ENCODE results near the gene NHP2. TPM values are rescaled to one million over a fixed set of nuclear protein-coding genes. Genes with fewer than 3 reads are reported as not detected.

The NHP2 gene
- total RNA-seq, 1 donor from 2014 or later: 476 TPM

- H3K36me3 ChIP-seq (ENCODE audit: control insufficient read depth, insufficient read depth, low read length): no peaks in the 10 kb centered on the region
- no peak overlapping the region for H3K4me3 ChIP-seq (ENCODE audit: low read depth, low read length)
- TF ChIP-seq CTCF (IDR thresholded peaks at IDR 0.05; ENCODE audit: insufficient read depth, low read length, poor library complexity, severe bottlenecking): no peak
- peaks cover 5% of the 10 kb centered on the region for H3K27me3 ChIP-seq (ENCODE audit: control insufficient read depth, insufficient read depth, low read length)
- no peak for DNase-seq (ENCODE audit: low read depth)
Measured at GRCh38 chr5:178115814-178116142, 37.9 kb downstream of the NHP2 start.

- DNase-seq (ENCODE audit: low read depth): no peak
- Histone ChIP-seq H3K27me3 (ENCODE audit: control insufficient read depth, insufficient read depth, low read length) (peaks cover 5% of the 10 kb centered on the region), H3K36me3 (ENCODE audit: control insufficient read depth, insufficient read depth, low read length) (no peaks in the 10 kb centered on the region), H3K4me3 (ENCODE audit: low read depth, low read length) (no peak overlapping the region)
- no peak for TF ChIP-seq CTCF (IDR thresholded peaks at IDR 0.05; ENCODE audit: insufficient read depth, low read length, poor library complexity, severe bottlenecking)
Measured at GRCh38 chr5:178115136-178115813, 38.4 kb downstream of the NHP2 start.

GRCh38 chr5:178114325-178115135, 39.2 kb downstream of the NHP2 start:
- no peak for DNase-seq (ENCODE audit: low read depth)

GRCh38 chr5:178113841-178114324, 39.8 kb downstream of the NHP2 start:
- Histone ChIP-seq H3K4me3 (ENCODE audit: low read depth, low read length) (peak overlapping the region; percentile 70), H3K36me3 (ENCODE audit: control insufficient read depth, insufficient read depth, low read length) (no peaks in the 10 kb centered on the region), H3K27me3 (ENCODE audit: control insufficient read depth, insufficient read depth, low read length) (peaks cover 5% of the 10 kb centered on the region)
- no peak for TF ChIP-seq CTCF (IDR thresholded peaks at IDR 0.05; ENCODE audit: insufficient read depth, low read length, poor library complexity, severe bottlenecking)
- no peak for DNase-seq (ENCODE audit: low read depth)

More at GRCh38 chr5:178114325-178115135, 39.2 kb downstream of the NHP2 start:
- Histone ChIP-seq H3K27me3 (ENCODE audit: control insufficient read depth, insufficient read depth, low read length) (peaks cover 5% of the 10 kb centered on the region), H3K36me3 (ENCODE audit: control insufficient read depth, insufficient read depth, low read length) (no peaks in the 10 kb centered on the region), H3K4me3 (ENCODE audit: low read depth, low read length) (peak overlapping the region; percentile 70)
- no peak for TF ChIP-seq CTCF (IDR thresholded peaks at IDR 0.05; ENCODE audit: insufficient read depth, low read length, poor library complexity, severe bottlenecking)

GRCh38 chr5:178113141-178113787, 40.4 kb downstream of the NHP2 start, which contains the start of gene N4BP3:
TSS of gene N4BP3 (plus strand) at chr5:178113532. CDS start at chr5:178119584, 6,052 bp downstream.
- H3K27me3 ChIP-seq (ENCODE audit: control insufficient read depth, insufficient read depth, low read length): peaks cover 5% of the 10 kb centered on the region
- peak; percentile 6 for TF ChIP-seq CTCF (IDR thresholded peaks at IDR 0.05; ENCODE audit: insufficient read depth, low read length, poor library complexity, severe bottlenecking)
- DNase-seq (ENCODE audit: low read depth): no peak
- H3K4me3 ChIP-seq (ENCODE audit: low read depth, low read length): peak within 1 kb of the TSS; percentile 70
- no peaks in the 10 kb centered on the region for H3K36me3 ChIP-seq (ENCODE audit: control insufficient read depth, insufficient read depth, low read length)
